ENCODE measurements around the gene BRINP2. TPM values are rescaled to one million over a fixed set of nuclear protein-coding genes. Genes with fewer than 3 reads are reported as not detected.

BRINP2 gene, protein sequence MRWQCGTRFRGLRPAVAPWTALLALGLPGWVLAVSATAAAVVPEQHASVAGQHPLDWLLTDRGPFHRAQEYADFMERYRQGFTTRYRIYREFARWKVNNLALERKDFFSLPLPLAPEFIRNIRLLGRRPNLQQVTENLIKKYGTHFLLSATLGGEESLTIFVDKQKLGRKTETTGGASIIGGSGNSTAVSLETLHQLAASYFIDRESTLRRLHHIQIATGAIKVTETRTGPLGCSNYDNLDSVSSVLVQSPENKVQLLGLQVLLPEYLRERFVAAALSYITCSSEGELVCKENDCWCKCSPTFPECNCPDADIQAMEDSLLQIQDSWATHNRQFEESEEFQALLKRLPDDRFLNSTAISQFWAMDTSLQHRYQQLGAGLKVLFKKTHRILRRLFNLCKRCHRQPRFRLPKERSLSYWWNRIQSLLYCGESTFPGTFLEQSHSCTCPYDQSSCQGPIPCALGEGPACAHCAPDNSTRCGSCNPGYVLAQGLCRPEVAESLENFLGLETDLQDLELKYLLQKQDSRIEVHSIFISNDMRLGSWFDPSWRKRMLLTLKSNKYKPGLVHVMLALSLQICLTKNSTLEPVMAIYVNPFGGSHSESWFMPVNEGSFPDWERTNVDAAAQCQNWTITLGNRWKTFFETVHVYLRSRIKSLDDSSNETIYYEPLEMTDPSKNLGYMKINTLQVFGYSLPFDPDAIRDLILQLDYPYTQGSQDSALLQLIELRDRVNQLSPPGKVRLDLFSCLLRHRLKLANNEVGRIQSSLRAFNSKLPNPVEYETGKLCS
- not detected in 2 replicates for total RNA-seq

DNA sequence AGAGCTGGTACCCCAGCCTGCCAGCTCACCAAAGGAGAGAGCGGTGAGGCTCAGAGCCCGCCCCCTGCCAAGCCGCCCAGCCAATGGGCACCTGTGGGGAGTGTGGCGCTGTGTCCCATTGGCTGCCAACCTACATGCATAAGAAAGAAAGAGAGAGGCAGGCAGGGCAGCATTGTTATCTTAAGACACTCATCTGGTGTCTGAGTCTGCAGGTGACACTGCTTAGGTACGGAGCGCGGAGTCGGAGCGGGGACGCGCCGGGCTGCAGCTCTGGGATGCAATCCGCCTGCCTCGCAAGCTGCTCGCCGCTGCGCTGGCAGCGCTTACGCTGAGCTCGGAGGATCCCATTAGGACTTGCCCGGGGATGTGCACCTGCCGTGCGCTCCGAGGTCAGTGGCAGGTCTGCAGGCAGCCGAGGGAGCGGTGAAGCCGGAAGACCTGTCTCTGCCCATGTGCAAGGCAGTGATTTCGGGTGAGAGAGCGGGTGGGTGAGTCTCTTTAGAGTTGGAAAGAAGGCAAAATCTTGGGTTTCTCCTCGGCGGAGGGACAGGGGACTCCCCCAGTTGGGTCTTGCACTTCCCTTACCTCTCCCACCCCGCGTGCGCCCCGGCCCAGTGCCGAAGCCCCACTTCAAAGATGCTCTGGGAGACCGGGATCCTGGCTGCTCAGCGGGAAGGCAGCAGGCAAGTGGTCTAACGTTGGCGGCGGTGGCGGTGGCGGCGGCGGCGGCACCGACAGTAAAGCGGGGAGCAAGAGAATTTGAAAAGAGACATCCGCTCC is at the start of gene BRINP2:
BRINP2 (plus strand) TSS at position 203 of the 780 bp plus-strand sequence. CDS start 58,919 bp downstream, outside the sequence.
- Histone ChIP-seq H3K4me3 (ENCODE audit: insufficient read depth, low read length) (peak within 1 kb of the TSS; percentile 48), H2AFZ (ENCODE audit: low read length) (peak within 1 kb of the TSS; percentile 67), H3K27ac (ENCODE audit: low read depth, low read length) (no peak within 1 kb of the TSS), H3K4me2 (ENCODE audit: insufficient read depth, low read length) (peak within 1 kb of the TSS; percentile 71), H3K27me3 (ENCODE audit: insufficient read depth, low read length) (peaks cover 42% of the 10 kb centered on the region), H3K9me3 (ENCODE audit: low read depth, low read length) (no peaks in the 10 kb centered on the region), H4K20me1 (ENCODE audit: insufficient read depth, low read length) (no peaks in the 10 kb centered on the region), H3K36me3 (ENCODE audit: insufficient read depth, low read length) (no peaks in the 10 kb centered on the region), H3K4me1 (ENCODE audit: insufficient read depth, low read length) (no peaks in the 10 kb centered on the region), H3K79me2 (ENCODE audit: insufficient read depth, low read length) (no peaks in the 10 kb centered on the region)
- TF ChIP-seq, protein P1, sequence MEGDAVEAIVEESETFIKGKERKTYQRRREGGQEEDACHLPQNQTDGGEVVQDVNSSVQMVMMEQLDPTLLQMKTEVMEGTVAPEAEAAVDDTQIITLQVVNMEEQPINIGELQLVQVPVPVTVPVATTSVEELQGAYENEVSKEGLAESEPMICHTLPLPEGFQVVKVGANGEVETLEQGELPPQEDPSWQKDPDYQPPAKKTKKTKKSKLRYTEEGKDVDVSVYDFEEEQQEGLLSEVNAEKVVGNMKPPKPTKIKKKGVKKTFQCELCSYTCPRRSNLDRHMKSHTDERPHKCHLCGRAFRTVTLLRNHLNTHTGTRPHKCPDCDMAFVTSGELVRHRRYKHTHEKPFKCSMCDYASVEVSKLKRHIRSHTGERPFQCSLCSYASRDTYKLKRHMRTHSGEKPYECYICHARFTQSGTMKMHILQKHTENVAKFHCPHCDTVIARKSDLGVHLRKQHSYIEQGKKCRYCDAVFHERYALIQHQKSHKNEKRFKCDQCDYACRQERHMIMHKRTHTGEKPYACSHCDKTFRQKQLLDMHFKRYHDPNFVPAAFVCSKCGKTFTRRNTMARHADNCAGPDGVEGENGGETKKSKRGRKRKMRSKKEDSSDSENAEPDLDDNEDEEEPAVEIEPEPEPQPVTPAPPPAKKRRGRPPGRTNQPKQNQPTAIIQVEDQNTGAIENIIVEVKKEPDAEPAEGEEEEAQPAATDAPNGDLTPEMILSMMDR (IDR thresholded peaks at IDR 0.05; ENCODE audit: extremely low read depth, low read depth, low read length): no peak
- DNase-seq (ENCODE audit: insufficient read length, low spot score, missing footprints): peak; percentile 80

DNA sequence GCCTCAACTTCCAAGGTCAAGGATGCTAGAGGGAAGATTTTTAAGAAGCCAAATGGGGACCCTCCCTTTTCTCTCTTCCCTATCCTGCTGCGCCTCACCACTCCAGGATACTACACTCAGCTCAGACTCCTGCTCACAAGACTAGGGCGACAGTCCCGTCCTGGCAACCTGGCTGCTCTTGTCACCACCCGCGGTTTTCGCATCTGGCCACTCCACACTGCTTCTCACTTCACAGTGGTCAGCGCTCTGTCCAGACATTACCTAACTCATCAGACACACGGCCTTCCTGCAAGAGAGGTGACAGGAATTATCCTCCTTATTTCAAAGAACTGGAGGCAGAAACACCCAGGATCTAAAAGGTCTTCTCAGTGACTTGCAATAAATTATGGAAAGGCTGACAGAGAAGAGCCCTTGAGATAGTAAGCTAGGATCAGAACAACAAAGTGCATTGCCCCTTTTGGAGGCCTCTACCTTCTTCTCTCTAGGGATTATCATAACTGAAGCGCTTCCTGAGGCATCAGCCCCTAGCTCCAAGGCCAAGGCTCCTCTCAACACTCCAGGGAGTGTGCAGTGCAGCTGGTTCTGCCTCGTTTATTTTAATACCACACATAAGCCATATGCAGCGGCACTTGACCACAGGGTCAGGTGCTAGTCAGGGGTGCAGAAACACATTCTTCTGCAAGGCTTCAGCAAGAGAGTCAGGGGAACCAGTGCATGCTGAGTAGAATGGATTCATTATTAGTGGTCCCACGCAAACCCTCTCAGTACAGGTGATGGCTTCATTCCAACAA is 48.1 kb upstream of the BRINP2 start:
- TF ChIP-seq, protein P1 (IDR thresholded peaks at IDR 0.05; ENCODE audit: extremely low read depth, low read depth, low read length): no peak
- H3K4me2 ChIP-seq (ENCODE audit: insufficient read depth, low read length): no peak overlapping the region
- no peak overlapping the region for H3K4me3 ChIP-seq (ENCODE audit: insufficient read depth, low read length)
- H3K4me1 ChIP-seq (ENCODE audit: insufficient read depth, low read length): no peaks in the 10 kb centered on the region
- H3K9me3 ChIP-seq (ENCODE audit: low read depth, low read length): no peaks in the 10 kb centered on the region
- H2AFZ ChIP-seq (ENCODE audit: low read length): no peak overlapping the region
- no peaks in the 10 kb centered on the region for H3K27me3 ChIP-seq (ENCODE audit: insufficient read depth, low read length)
- no peaks in the 10 kb centered on the region for H3K36me3 ChIP-seq (ENCODE audit: insufficient read depth, low read length)
- peak; percentile 23 for DNase-seq (ENCODE audit: insufficient read length, low spot score, missing footprints)
- no peaks in the 10 kb centered on the region for H3K79me2 ChIP-seq (ENCODE audit: insufficient read depth, low read length)
- H4K20me1 ChIP-seq (ENCODE audit: insufficient read depth, low read length): no peaks in the 10 kb centered on the region
- no peak overlapping the region for H3K27ac ChIP-seq (ENCODE audit: low read depth, low read length)

DNA sequence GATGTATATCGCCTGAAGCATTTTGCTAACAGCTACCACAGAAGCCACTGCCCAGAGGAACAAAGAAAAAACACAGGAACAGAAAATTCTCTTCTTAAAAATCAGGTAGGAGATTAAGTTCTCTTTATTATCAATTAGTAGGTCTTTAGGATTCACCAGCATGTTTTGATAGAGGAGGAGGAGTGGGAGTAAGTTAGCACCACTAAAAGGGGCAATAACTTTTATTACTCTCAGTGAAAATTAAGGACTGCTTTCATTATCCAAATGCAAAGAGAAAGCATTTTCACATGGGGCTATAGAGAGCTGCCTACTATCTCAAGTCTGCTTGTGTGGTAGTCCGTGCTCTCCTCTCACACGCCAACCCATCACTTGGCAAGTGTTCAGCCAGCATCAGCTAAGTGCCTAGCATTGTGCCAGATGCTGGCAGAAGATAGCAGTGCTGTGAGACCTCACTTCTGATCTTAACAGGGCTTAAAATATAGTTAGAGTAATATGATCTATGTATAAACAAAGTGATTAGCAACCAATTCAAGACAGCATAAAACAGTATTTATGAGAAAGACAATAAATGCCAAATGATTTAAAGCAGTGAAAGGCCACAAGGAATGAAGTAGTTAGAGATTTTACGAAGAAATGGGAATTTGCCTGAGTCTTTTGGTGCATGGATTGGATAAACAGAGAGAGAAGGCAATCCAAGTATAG is 46.0 kb upstream of the BRINP2 start:
- Histone ChIP-seq H2AFZ (ENCODE audit: low read length) (no peak overlapping the region), H3K27me3 (ENCODE audit: insufficient read depth, low read length) (no peaks in the 10 kb centered on the region), H3K27ac (ENCODE audit: low read depth, low read length) (no peak overlapping the region), H4K20me1 (ENCODE audit: insufficient read depth, low read length) (no peaks in the 10 kb centered on the region), H3K4me2 (ENCODE audit: insufficient read depth, low read length) (no peak overlapping the region), H3K4me3 (ENCODE audit: insufficient read depth, low read length) (no peak overlapping the region), H3K9me3 (ENCODE audit: low read depth, low read length) (no peaks in the 10 kb centered on the region), H3K36me3 (ENCODE audit: insufficient read depth, low read length) (no peaks in the 10 kb centered on the region), H3K4me1 (ENCODE audit: insufficient read depth, low read length) (no peaks in the 10 kb centered on the region), H3K79me2 (ENCODE audit: insufficient read depth, low read length) (no peaks in the 10 kb centered on the region)
- TF ChIP-seq, protein P1 (IDR thresholded peaks at IDR 0.05; ENCODE audit: extremely low read depth, low read depth, low read length): no peak
- DNase-seq (ENCODE audit: insufficient read length, low spot score, missing footprints): no peak

Data from osteoblast (primary cell).